GM12875 (cell line): ENCODE measurements around the gene SERPINB11.

Experiments
- H3K4me3 ChIP-seq: one replicate; pipeline ENCODE4 v1.5.1; 2011; ENCODE audit warnings: low read depth, low read length, control low read depth
- CTCF ChIP-seq: IDR thresholded peaks from 2 replicates; pipeline ENCODE4 v1.5.1; 2011; ENCODE audit warnings: low read depth, mild to moderate bottlenecking, control low read depth, inconsistent platforms, low read length, moderate library complexity, borderline replicate concordance; ENCODE audit not compliant: insufficient read depth

SERPINB11 gene

GRCh38 chr18:63731215-63731614 is 28.5 kb downstream of the SERPINB11 start:
- no peak overlapping the region for H3K4me3 ChIP-seq
- TF ChIP-seq CTCF: no peak

GRCh38 chr18:63736876-63737275 is 34.1 kb downstream of the SERPINB11 start:
- TF ChIP-seq CTCF: no peak
- no peak overlapping the region for H3K4me3 ChIP-seq

GRCh38 chr18:63741769-63742168 is 39.0 kb downstream of the SERPINB11 start:
- no peak overlapping the region for H3K4me3 ChIP-seq

GRCh38 chr18:63747006-63747405 is 44.2 kb downstream of the SERPINB11 start:
- TF ChIP-seq CTCF: no peak
- H3K4me3 ChIP-seq: no peak overlapping the region

More at GRCh38 chr18:63741769-63742168, 39.0 kb downstream of the SERPINB11 start:
- TF ChIP-seq CTCF: no peak

- no peak overlapping the region for H3K4me3 ChIP-seq
- TF ChIP-seq CTCF: no peak
These were observed 46.7 kb downstream of the SERPINB11 start for GRCh38 chr18:63749489-63749888.

- TF ChIP-seq CTCF: no peak
- no peak overlapping the region for H3K4me3 ChIP-seq
These were observed 49.9 kb downstream of the SERPINB11 start for GRCh38 chr18:63752636-63753035.

- TF ChIP-seq CTCF: no peak
- no peak overlapping the region for H3K4me3 ChIP-seq
These were observed 50.9 kb downstream of the SERPINB11 start for GRCh38 chr18:63753676-63754075.
